ENCODE results near the gene CCSER1.

DNA sequence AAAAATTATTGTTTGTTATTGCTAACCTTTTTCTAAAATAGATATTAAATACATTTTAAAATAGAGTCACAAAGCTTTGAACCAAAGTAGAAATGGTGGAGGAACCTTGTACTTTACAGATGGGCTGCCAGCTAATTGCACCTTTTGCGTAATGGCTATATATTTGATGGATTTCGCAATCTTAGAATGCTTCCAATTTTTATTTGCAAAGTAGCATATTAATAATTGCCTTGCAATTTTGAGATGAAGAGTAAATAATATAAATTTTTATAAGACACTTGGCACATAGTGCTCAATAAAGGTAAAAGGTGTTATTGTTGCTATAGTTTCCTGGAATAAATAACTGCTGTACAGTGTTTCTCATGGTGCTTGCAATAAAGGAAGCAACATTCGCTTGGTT lies 533.5 kb downstream of the CCSER1 start:
- TF ChIP-seq, protein P1, sequence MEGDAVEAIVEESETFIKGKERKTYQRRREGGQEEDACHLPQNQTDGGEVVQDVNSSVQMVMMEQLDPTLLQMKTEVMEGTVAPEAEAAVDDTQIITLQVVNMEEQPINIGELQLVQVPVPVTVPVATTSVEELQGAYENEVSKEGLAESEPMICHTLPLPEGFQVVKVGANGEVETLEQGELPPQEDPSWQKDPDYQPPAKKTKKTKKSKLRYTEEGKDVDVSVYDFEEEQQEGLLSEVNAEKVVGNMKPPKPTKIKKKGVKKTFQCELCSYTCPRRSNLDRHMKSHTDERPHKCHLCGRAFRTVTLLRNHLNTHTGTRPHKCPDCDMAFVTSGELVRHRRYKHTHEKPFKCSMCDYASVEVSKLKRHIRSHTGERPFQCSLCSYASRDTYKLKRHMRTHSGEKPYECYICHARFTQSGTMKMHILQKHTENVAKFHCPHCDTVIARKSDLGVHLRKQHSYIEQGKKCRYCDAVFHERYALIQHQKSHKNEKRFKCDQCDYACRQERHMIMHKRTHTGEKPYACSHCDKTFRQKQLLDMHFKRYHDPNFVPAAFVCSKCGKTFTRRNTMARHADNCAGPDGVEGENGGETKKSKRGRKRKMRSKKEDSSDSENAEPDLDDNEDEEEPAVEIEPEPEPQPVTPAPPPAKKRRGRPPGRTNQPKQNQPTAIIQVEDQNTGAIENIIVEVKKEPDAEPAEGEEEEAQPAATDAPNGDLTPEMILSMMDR (IDR thresholded peaks at IDR 0.05; ENCODE audit: control extremely low read depth in 1 of 3, insufficient read depth in 1 of 3, low read depth in 1 of 3, low read length in 3 of 3), result no peak
- TF ChIP-seq POLR2A (IDR thresholded peaks at IDR 0.05; ENCODE audit: control extremely low read depth in 1 of 2, low read depth in 2 of 2, low read length in 2 of 2) (no peak), CBX5 (IDR thresholded peaks at IDR 0.05; ENCODE audit: low read depth, low read length) (no peak), RFX5 (IDR thresholded peaks at IDR 0.05; ENCODE audit: borderline replicate concordance, low read depth, low read length) (no peak), TAF7 (optimal IDR thresholded peaks at IDR 0.05; ENCODE audit: borderline replicate concordance, low read depth, low read length) (no peak), EZH2 (IDR thresholded peaks at IDR 0.05; ENCODE audit: low read depth, low read length, severe bottlenecking) (no peak), EGR1 (IDR thresholded peaks at IDR 0.05; ENCODE audit: borderline replicate concordance, low read depth, low read length) (no peak), RAD21 (IDR thresholded peaks at IDR 0.05 in 1 of 2, conservative IDR thresholded peaks at IDR 0.05 in 1 of 2; ENCODE audit: low read depth in 2 of 2, low read length in 2 of 2) (no peak), CHD1 (IDR thresholded peaks at IDR 0.05; ENCODE audit: low read depth, low read length) (no peak), SP1 (IDR thresholded peaks at IDR 0.05; ENCODE audit: low read depth, low read length) (no peak), ZNF274 (IDR thresholded peaks at IDR 0.05; ENCODE audit: borderline replicate concordance, extremely low read depth, low read length) (no peak), HDAC2 (IDR thresholded peaks at IDR 0.05; ENCODE audit: borderline replicate concordance in 1 of 2, low read depth in 2 of 2, low read length in 2 of 2) (no peak), BCL11A (IDR thresholded peaks at IDR 0.05; ENCODE audit: low read depth in 2 of 2, low read length in 2 of 2) (no peak)
- TF ChIP-seq, protein P2, sequence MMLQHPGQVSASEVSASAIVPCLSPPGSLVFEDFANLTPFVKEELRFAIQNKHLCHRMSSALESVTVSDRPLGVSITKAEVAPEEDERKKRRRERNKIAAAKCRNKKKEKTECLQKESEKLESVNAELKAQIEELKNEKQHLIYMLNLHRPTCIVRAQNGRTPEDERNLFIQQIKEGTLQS (IDR thresholded peaks at IDR 0.05; ENCODE audit: insufficient read depth, low read depth, low read length), result no peak
